Measurements from ENCODE around the gene SNX3. TPM values are rescaled to one million over a fixed set of nuclear protein-coding genes. Genes with fewer than 3 reads are reported as not detected.

SNX3 gene
- total RNA-seq, 4 donors from 2014 or later, result 123 to 182 (median 170) TPM

DNA sequence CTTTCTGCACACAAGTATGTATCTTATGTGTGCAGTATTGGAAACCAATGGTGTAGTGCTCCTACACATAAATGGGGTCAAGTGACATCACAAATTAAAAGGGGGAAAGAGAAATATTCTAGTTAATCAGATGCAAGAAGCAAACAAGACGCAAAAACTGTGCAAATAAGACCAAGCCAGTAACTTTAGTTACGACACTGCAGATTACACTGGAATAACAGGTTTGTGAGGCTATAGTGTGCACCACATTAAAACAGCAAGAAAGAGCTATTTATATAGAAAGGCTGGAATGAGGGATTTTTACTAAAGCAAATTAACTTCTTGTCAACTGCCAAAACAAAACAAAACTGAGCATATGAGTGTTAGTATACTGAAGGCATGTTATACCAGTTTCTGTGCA is 49.2 kb downstream of the SNX3 start:
- H3K27me3 ChIP-seq, result no peaks in the 10 kb centered on the region
- WGBS, 2 donors, result 89 to 96% methylated on average over 2 of the region's 2 CpGs
- H3K36me3 ChIP-seq, result peaks cover 0 to 66% (median 2%) of the 10 kb centered on the region in 3 donors
- H3K9me3 ChIP-seq, result no peaks in the 10 kb centered on the region
- TF ChIP-seq, protein P1, sequence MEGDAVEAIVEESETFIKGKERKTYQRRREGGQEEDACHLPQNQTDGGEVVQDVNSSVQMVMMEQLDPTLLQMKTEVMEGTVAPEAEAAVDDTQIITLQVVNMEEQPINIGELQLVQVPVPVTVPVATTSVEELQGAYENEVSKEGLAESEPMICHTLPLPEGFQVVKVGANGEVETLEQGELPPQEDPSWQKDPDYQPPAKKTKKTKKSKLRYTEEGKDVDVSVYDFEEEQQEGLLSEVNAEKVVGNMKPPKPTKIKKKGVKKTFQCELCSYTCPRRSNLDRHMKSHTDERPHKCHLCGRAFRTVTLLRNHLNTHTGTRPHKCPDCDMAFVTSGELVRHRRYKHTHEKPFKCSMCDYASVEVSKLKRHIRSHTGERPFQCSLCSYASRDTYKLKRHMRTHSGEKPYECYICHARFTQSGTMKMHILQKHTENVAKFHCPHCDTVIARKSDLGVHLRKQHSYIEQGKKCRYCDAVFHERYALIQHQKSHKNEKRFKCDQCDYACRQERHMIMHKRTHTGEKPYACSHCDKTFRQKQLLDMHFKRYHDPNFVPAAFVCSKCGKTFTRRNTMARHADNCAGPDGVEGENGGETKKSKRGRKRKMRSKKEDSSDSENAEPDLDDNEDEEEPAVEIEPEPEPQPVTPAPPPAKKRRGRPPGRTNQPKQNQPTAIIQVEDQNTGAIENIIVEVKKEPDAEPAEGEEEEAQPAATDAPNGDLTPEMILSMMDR (IDR thresholded peaks at IDR 0.05), result no peak
- no peak for TF ChIP-seq EP300 (IDR thresholded peaks at IDR 0.05)
- no peak for TF ChIP-seq POLR2A (IDR thresholded peaks at IDR 0.05)
- no peak for DNase-seq (ENCODE audit: low spot score in 2 of 2)
- no peak overlapping the region for H3K27ac ChIP-seq
- H3K4me3 ChIP-seq, result no peak overlapping the region
- H3K4me1 ChIP-seq, result no peaks in the 10 kb centered on the region

DNA sequence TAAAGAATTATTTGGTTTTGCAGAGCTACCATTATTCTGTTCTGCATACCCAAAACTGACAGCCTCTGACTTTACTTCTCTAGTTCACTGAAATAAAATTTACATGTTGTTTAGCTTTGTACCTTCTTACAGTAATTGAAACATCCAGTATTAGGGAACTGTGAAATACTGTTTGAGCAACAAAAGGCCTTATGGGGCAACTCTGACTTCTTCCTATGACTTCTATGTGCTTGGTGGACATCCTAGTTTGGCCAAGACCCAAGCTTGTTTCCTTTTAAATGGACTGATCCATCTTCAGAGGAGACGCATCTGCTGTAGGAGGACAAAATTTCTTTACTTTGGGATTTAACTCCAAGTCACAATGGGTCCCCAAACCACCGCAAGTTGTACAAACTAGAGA is 50.3 kb downstream of the SNX3 start:
- TF ChIP-seq, protein P1 (IDR thresholded peaks at IDR 0.05), result no peak
- TF ChIP-seq POLR2A (IDR thresholded peaks at IDR 0.05), result no peak
- no peak for TF ChIP-seq EP300 (IDR thresholded peaks at IDR 0.05)
- H3K27ac ChIP-seq, result no peak overlapping the region
- H3K27me3 ChIP-seq, result no peaks in the 10 kb centered on the region
- no peaks in the 10 kb centered on the region for H3K4me1 ChIP-seq
- WGBS, 2 donors, result 79 to 94% methylated on average over 2 of the region's 2 CpGs
- H3K4me3 ChIP-seq, result no peak overlapping the region
- H3K36me3 ChIP-seq, result peaks cover 0 to 65% (median 2%) of the 10 kb centered on the region in 3 donors
- no peaks in the 10 kb centered on the region for H3K9me3 ChIP-seq
- DNase-seq (ENCODE audit: low spot score in 2 of 2), result no peak

DNA sequence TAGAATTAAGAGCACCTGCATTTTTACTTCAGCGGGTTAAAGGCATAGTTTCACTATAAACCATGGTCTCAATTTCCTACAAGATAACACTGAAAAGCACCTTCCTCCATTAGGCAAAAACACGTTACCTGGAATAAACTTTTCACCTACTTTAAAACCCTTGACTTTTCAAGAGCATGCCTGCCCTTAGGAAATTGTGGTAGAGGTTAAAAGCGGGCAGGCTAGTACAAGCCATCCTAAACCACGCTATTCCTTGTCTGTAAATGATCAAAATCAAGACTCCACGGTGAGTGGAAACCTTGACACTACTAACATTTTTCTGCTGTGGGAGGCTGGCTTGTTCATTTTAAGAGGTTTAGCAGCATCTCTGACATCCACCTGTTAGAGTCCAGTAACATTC is 51.1 kb downstream of the SNX3 start:
- Histone ChIP-seq H3K36me3 (peaks cover 0 to 58% (median 2%) of the 10 kb centered on the region in 3 donors), H3K27me3 (no peaks in the 10 kb centered on the region), H3K9me3 (no peaks in the 10 kb centered on the region), H3K4me1 (no peaks in the 10 kb centered on the region), H3K4me3 (no peak overlapping the region), H3K27ac (no peak overlapping the region)
- no peak for DNase-seq (ENCODE audit: low spot score in 2 of 2)
- WGBS, 2 donors, result 93 to 95% methylated on average over 5 of the region's 5 CpGs
- no peak for TF ChIP-seq POLR2A (IDR thresholded peaks at IDR 0.05)
- no peak for TF ChIP-seq EP300 (IDR thresholded peaks at IDR 0.05)
- TF ChIP-seq, protein P1 (IDR thresholded peaks at IDR 0.05), result no peak

DNA sequence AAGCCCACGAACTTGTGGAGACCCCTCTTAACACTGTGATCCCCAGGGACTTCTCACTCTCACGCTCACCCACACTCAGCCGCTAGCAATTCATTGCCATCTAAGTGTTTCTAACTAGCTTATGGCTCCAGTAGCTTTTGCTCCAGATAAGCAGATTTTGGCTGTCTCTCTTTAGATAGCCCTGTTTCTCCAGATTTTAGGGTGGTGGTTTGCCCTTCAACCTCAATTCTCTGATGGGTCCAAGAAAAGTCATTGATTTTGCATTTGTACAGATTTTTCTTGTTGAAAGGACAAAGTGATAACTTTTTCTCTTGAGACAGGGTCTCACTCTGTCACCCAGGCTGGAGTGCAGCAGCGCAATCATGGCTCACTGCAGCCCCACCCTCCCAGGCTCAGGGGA is 53.8 kb downstream of the SNX3 start:
- 77 to 87% methylated on average over 4 of the region's 4 CpGs for WGBS, 2 donors
- H3K4me1 ChIP-seq, result no peaks in the 10 kb centered on the region
- H3K27ac ChIP-seq, result no peak overlapping the region
- H3K9me3 ChIP-seq, result no peaks in the 10 kb centered on the region
- DNase-seq (ENCODE audit: low spot score in 2 of 2), result no peak
- H3K4me3 ChIP-seq, result no peak overlapping the region
- TF ChIP-seq, protein P1 (IDR thresholded peaks at IDR 0.05), result no peak
- TF ChIP-seq EP300 (IDR thresholded peaks at IDR 0.05) (no peak), POLR2A (IDR thresholded peaks at IDR 0.05) (no peak)
- H3K27me3 ChIP-seq, result no peaks in the 10 kb centered on the region
- H3K36me3 ChIP-seq, result peaks cover 0 to 57% (median 2%) of the 10 kb centered on the region in 3 donors

DNA sequence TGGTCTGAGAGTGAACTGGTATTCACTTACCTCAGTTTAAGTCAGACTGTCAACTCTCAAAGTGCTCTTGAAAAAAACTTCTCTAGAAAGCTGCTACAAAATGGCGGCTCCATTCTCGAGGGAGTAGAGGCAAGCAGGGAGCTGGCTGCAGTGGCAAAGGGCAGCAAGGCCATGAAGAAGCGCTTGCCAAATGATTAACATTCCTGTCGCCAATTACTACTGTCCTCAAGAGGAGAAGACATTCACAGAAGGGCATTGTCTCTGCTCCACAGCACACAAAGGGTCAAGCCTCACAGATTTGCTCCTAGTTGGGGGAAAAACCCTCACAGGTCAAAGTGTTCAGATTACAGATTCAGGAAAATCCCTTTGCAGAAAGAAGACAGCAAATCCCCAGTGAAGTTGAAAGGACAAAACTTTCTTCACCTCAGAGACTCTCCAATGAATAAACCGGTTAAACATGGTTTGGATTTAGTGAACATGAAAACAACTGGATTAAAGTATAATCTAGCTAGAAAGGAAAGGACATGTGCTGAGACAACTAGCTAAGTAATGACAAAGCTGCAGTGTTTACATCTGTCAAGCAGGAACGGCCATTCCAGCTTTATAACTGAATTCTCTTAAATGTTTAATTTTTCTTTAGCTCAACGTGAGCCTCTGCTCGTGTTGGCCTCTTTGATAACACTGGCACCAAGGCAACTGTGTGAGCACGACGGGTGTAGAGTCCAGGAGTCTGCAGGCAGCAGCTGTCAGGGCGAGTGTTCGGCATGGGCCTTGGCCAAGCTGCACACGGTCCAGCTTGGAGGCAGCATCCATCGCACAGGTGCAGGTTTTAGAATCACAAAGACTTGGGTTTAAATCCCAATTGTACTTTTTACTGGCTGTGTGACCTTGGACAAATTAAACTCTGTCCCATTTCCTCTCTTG is 57.4 kb downstream of the SNX3 start:
- H3K9me3 ChIP-seq, result no peaks in the 10 kb centered on the region
- H3K27me3 ChIP-seq, result no peaks in the 10 kb centered on the region
- H3K4me1 ChIP-seq, result no peaks in the 10 kb centered on the region
- peaks cover 0 to 55% (median 0%) of the 10 kb centered on the region in 3 donors for H3K36me3 ChIP-seq
- no peak overlapping the region for H3K4me3 ChIP-seq
- TF ChIP-seq, protein P1 (IDR thresholded peaks at IDR 0.05), result no peak
- no peak for TF ChIP-seq EP300 (IDR thresholded peaks at IDR 0.05)
- no peak for TF ChIP-seq POLR2A (IDR thresholded peaks at IDR 0.05)
- no peak for DNase-seq (ENCODE audit: low spot score in 2 of 2)
- WGBS, 2 donors, result 53 to 56% methylated on average over 14 of the region's 14 CpGs
- H3K27ac ChIP-seq, result no peak overlapping the region

All from tibial nerve (tissue), 4 donors.